ENCODE results near the gene PLAC8.

GRCh38 chr4:83132065-83132464 lies 17.5 kb upstream of the PLAC8 start:
- no peak for TF ChIP-seq CTCF (IDR thresholded peaks at IDR 0.05)
- TF ChIP-seq POLR2AphosphoS5 (IDR thresholded peaks at IDR 0.05): no peak
- TF ChIP-seq POLR2A (IDR thresholded peaks at IDR 0.05; ENCODE audit: low read depth): no peak
- no peak for TF ChIP-seq EP300 (IDR thresholded peaks at IDR 0.05)

Measured in esophagus muscularis mucosa (tissue), 4 donors.